ENCODE results near the gene ATP8A2. TPM values are rescaled to one million over a fixed set of nuclear protein-coding genes. Genes with fewer than 3 reads are reported as not detected.
"Not testable (repeated sequence)": the region's sequence is repeated elsewhere in the genome, so short reads cannot be mapped to it uniquely, and the experiment has no call there.

Gene ATP8A2
- 10 to 100 TPM in 3 of 5 donors, 1 to 10 TPM in 2; 9.1 to 13.1 (median 12.3) TPM for polyA plus RNA-seq (ENCODE audit: insufficient read depth in 1 of 5, insufficient read length in 5 of 5, low replicate concordance in 1 of 5)
- long read RNA-seq, donor 1, partial matches to known transcripts, result 0 of 6 reads
- long read RNA-seq, donor 1, other reads (novel, unspliced or antisense), result 6 of 6 reads
- long read RNA-seq, donor 2, partial matches to known transcripts, result 0 of 7 reads
- long read RNA-seq, donor 2, other reads (novel, unspliced or antisense), result 7 of 7 reads
- long read RNA-seq, donor 3, partial matches to known transcripts, result 5 of 10 reads
- long read RNA-seq, donor 3, other reads (novel, unspliced or antisense), result 5 of 10 reads
- long read RNA-seq, donor 4, partial matches to known transcripts, result 6 of 6 reads
- long read RNA-seq, donor 4, other reads (novel, unspliced or antisense), result 0 of 6 reads
- long read RNA-seq, donor 5, partial matches to known transcripts, result 9 of 18 reads
- long read RNA-seq, donor 5, other reads (novel, unspliced or antisense), result 9 of 18 reads
- long read RNA-seq, donor 6, partial matches to known transcripts, result 15 of 28 reads
- long read RNA-seq, donor 6, other reads (novel, unspliced or antisense), result 13 of 28 reads
- long read RNA-seq, donor 7, partial matches to known transcripts, result 0 of 11 reads
- long read RNA-seq, donor 7, other reads (novel, unspliced or antisense), result 11 of 11 reads
- long read RNA-seq, donor 8, result 0 reads

DNA sequence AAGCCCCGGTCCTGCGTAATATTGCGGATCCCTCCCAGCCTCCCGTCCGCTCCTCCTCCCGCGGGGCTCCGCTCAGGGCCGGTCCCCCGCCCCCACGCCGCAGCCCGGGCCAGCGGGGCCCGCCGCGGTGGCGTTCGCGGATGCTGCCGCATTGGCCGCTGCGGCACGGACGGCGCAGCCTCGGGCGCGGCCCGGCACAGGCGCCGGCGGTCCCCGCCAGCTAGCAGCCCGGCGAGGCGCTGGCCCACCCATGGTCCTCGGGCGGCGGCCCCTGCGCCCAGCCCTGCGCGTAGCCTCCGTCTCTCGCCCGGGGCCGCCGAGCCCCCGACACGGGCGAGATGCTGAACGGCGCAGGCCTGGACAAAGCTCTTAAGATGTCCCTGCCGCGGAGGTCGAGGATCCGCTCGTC is at the start of gene ATP8A2:
Gene ATP8A2, plus strand, starts transcription at position 100 of the 409 bp plus-strand sequence. Its CDS starts 239 bp downstream, at position 339.
- DNase-seq, result no peak

DNA sequence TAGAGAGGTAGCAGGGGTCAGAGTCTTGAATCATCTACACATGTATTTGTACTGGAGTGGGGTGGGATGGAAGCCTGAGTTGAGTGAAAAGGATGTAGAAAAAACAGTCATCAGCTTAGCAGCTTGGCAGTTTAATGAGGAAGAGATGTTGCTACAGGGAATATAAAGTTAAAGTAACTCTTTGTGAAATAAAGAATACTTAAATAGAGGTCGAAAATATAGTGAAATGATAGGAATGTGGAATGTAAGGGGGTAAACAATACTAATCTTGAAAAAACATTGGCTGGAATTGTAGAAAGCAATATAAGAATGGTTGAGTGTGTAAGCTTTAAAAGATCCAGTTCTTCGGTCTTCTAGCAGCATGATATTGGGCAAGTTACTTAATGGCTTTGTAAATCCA is 47.7 kb upstream of the ATP8A2 start:
- no peak for DNase-seq

DNA sequence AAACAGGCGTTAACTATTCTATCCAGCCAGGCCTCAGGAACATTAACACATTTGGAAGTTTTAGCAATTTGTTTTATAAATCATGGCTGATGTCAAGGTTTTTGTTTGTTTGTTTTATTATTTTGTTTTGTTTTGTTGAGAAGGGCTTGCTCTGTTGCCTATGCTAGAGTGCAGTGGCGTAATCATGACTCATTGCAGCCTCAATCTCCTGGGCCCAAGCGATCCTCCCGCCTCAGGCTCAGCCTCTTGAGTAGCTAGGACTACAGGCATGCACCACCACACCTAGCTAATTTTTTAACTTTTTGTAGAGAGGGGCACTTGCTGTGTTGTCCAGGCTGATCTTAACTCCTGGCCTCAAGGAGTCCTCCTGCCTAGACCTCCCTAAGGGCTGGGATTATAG is 42.1 kb upstream of the ATP8A2 start:
- no peak for DNase-seq

DNA sequence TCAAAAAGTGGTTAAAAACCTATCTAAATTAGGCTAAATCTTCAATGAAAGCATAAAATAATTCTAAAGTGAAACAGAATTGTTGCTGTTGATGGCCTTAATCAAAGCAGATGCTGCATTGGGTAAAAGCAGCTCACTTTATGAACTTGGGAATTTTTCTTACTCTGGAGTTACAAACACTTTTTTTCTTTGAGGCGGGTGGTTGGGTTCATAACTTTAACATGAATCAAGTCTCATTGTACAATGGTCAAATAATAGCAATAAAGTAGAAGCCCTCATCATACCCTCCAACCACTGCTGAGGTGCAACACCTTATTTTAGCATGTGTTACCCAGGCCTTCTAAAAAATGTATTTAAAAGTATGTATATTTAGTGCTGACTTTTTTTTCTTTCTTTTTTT is 41.2 kb upstream of the ATP8A2 start:
- DNase-seq, result no peak

DNA sequence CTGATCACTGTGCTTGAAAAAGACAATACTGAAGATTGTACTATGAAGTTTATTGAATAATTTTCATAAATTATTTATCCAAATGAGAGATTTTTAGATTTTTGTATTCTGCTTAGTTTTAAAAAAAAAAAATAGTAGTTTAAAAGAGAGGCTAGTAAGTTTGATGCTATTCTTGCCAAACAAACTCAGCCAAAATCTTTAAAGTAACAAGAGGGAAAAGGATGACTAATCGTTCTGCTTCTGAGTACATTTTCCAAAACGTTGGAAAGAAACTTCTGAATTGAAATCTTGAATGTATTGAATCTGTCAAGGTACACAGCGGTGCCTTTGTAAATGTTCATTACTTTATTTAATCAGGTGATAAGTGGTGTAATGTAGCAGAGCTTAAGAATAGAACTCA is 35.9 kb upstream of the ATP8A2 start:
- no peak for DNase-seq

- DNase-seq, result no peak
Observed at GRCh38 chr13:25345576-25345975, 26.2 kb upstream of the ATP8A2 start.

DNA sequence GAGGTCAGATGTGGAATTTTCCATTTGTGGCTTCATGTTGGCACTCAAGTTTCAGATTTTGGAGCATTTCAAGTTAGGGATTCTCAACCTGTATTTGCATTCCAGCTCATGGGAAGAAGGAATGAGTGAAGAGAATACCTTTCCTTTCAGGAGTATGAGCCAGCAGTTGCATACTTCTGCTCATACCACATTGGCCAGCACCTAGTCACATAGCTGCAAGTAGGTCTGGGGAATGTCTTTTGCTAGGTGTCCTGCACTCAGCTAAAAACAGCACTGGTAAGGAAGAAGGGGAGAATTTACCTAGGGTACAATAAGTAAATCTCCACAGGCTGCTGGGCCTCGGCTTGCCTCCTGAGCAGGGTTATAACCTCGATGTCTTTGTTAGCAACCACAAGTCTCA is 24.6 kb upstream of the ATP8A2 start:
- no peak for DNase-seq

GRCh38 chr13:25351404-25351803 is 20.4 kb upstream of the ATP8A2 start:
- DNase-seq, result no peak

GRCh38 chr13:25352230-25352629 is 19.5 kb upstream of the ATP8A2 start:
- no peak for DNase-seq

DNA sequence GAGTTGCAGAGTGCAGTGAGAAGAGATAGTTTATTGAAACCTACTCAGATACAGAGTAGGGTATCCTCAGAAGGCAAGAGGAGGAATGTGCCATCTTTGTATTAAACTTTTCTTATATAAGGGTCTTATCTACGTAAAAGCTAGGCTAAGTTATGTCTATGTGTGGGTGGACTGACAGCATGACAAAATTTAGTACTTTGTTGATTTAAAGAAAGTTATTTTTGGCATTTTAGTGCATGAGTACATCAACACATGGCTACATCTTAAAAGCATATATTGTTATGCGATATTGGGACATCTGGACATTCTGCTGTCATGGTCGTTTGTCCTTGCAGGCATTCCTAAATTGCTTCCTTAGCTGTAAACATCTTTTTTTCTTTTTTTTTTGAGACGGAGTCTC is 19.0 kb upstream of the ATP8A2 start:
- DNase-seq, result no peak

DNA sequence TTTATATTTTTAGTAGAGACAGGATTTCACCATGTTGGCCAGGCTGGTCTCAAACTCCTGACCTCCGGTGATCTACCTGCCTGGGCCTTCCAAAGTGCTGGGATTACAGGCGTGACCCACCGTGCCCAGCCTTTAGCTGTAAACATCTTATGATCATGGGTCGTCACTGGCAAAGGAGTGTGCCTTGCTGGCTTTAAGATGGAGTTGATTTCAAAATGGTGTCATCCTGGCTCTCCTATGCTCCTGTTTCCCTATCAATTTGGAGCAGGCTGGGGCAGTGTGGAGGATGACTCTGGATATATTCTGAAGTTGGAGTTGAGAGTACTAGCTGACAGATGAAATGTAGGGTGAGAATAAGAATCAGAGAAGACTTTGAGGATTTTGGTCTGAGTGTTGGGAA is 18.4 kb upstream of the ATP8A2 start:
- DNase-seq, result no peak

GRCh38 chr13:25354377-25354776 is 17.4 kb upstream of the ATP8A2 start:
- no peak for DNase-seq

DNA sequence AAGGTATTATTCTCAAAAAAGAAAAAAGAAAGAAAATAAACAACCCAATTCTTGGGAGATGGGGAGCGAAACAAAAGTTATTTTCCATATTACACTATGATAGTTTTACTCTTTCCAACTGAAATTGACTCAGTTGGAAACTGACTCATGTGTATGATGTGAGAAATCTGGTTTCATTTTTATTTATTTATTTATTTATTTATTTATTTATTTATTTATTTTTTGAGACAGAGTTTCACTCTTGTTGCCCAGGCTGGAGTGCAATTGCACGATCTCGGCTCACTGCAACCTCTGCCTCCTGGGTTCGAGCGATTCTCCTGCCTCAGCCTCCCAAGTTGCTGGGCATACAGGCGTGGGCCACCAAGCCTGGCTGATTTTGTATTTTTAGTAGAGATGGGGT is 11.3 kb upstream of the ATP8A2 start:
- DNase-seq, result not testable (repeated sequence)

DNA sequence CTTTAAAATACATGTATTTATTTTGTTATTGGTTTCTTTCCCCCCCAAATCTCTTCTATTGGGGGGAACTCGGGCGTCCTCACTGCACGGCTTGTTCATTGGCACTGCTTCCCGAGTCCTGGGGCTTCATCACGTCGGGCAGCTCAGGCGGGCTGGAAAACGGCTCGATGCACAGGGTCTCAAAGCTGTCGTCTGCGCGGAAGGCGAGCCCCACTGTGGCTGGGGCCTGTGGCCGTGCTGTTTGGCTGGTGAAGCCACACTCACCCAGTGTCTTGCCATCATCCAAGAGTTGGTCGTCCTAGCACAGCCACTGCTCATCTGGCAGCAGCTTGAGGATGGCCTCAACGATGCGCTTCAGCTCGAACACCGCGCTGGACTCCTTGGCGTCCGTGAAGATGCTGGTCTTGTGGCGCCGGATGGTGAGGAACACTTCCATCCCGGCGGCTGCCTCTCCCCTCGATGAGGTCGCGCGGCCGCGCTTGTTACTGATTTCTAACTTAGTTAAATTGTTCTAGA is 6.0 kb upstream of the ATP8A2 start:
- no peak for DNase-seq

DNA sequence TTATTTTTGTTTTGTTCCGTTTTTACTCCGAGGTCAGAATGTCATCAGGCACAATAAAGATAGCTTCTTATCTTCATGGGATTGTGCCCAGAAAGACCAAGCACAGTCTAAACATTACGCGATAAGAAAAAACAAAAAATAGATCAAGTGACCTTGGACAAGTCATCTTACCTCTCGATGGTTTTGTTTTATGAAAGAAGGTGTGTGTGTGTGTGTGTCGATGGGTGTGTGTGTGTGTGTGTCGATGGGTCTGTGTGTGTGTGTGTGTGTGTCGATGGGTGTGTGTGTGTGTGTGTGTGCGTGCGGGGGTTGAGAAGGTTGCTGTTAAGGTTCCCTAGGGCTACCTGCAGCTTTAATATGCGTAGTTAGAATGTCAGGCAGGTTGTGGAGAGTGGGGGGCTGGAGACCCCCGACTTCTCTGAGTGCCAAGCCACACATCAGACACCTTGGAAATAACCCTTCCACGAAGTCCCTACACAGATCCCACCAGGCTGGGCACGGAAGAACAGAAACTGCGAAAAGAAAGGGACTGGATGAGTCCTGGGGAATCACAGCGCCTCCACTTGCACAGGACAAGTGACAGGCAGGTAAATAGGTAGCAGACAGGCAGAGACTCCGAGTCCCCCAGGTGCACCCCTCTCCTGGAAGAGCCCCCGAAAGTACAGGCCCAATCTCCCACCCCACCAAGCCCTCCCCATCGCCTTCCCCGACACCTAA is 458 bp upstream of the ATP8A2 start:
- DNase-seq, result no peak

GRCh38 chr13:25372284-25373081 is 709 bp downstream of the ATP8A2 start:
- no peak for DNase-seq

DNA sequence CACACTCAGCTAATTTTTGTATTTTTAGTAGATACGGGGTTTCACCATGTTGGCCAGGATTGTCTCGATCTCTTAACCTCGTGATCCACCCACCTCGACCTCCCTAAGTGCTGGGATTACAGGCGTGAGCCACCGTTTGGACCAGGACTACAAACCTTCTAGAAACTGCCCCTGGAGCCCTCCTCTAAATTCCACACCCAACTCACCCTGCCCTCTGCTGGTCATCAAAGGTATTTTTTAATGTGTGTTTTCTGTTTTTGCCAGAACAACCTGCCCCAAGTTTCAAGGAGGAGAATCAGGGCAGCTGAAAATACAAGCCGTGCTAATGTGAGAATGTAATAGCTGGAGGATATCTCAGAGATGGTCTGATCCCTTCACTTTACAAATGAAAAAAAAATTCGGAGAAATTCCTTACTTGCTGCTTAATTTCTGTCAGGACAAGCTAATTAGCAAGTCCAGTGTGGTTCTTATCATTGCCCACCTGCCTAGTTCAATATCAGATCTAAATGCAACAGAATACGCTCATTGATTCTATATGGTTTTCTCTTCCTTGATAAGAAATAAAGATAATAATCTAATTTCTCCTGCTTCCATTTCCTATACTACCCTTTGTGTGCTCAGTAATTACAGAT is 4.1 kb downstream of the ATP8A2 start:
- DNase-seq, result no peak

DNA sequence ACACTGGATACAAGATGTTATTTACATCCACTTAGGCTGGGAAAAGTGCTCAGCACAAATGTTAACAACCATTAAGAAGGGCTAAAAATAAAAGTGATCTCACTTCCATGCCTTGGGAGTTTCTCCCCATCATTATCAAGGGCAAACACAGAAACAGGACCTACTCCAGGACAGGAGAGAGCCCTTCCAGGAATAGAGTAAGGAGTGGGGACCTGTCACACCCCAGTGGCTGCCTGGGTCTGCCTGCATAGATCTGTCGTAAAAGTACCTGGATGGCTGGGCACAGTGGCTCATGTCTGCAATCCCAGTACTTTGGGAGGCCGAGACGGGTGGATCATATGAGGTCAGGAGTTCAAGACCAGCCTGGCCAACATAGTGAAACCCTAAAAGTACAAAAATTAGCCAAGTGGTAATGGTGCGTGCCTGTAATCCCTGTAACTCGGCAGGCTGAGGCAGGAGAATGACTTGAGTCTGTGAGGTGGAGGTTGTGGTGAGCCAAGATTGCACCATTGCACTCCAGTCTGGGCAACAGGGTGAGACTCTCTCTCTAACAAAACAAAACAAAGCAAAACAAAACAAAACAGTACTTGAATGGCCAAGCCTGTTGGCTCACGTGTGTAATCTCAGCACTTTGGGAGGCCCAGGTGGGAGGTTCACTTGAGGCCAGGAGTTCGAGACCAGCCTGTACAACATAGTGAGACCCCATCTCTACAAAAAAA is 5.6 kb downstream of the ATP8A2 start:
- DNase-seq, result no peak

- no peak for DNase-seq
Observed at GRCh38 chr13:25378528-25378927, 6.8 kb downstream of the ATP8A2 start.

- no peak for DNase-seq
Observed at GRCh38 chr13:25379011-25379410, 7.2 kb downstream of the ATP8A2 start.
